ENCODE data around the gene ANKS1B. TPM values are rescaled to one million over a fixed set of nuclear protein-coding genes. Genes with fewer than 3 reads are reported as not detected.

Gene ANKS1B
- total and polyA plus RNA-seq, 10 of the 15 experiments (the other 5 are each of a cell fraction or from before 2014, with no cell fraction given) = 0.16 to 1.3 (median 0.82) TPM; not detected in 7

- TF ChIP-seq REST (IDR thresholded peaks at IDR 0.05; ENCODE audit: low read depth, low read length) = no peak
- no peak for TF ChIP-seq ZNF687 (IDR thresholded peaks at IDR 0.05)
- TF ChIP-seq YBX1 (IDR thresholded peaks at IDR 0.05) = no peak
- TF ChIP-seq BACH1 (IDR thresholded peaks at IDR 0.05; ENCODE audit: borderline replicate concordance) = no peak
- no peak for TF ChIP-seq YY1 (IDR thresholded peaks at IDR 0.05; ENCODE audit: low read depth, low read length)
- no peak for TF ChIP-seq NFYB (IDR thresholded peaks at IDR 0.05; ENCODE audit: insufficient read depth, low read depth, low read length)
- no peak for TF ChIP-seq CREM (IDR thresholded peaks at IDR 0.05; ENCODE audit: low read depth)
- TF ChIP-seq ZNF274 (IDR thresholded peaks at IDR 0.05; ENCODE audit: insufficient read depth, insufficient read length) = no peak
Measured at GRCh38 chr12:99223579-99223978, 761.2 kb downstream of the ANKS1B start (continued).
